ENCODE data around the gene RAP1GAP.

- TF ChIP-seq CTCF (IDR thresholded peaks at IDR 0.05; ENCODE audit: poor library complexity, severe bottlenecking) (no peak), POLR2AphosphoS5 (IDR thresholded peaks at IDR 0.05) (no peak), SMC3 (conservative IDR thresholded peaks at IDR 0.05; ENCODE audit: poor library complexity) (no peak), MXI1 (conservative IDR thresholded peaks at IDR 0.05; ENCODE audit: poor library complexity, severe bottlenecking) (no peak)
- TF ChIP-seq, protein P1, sequence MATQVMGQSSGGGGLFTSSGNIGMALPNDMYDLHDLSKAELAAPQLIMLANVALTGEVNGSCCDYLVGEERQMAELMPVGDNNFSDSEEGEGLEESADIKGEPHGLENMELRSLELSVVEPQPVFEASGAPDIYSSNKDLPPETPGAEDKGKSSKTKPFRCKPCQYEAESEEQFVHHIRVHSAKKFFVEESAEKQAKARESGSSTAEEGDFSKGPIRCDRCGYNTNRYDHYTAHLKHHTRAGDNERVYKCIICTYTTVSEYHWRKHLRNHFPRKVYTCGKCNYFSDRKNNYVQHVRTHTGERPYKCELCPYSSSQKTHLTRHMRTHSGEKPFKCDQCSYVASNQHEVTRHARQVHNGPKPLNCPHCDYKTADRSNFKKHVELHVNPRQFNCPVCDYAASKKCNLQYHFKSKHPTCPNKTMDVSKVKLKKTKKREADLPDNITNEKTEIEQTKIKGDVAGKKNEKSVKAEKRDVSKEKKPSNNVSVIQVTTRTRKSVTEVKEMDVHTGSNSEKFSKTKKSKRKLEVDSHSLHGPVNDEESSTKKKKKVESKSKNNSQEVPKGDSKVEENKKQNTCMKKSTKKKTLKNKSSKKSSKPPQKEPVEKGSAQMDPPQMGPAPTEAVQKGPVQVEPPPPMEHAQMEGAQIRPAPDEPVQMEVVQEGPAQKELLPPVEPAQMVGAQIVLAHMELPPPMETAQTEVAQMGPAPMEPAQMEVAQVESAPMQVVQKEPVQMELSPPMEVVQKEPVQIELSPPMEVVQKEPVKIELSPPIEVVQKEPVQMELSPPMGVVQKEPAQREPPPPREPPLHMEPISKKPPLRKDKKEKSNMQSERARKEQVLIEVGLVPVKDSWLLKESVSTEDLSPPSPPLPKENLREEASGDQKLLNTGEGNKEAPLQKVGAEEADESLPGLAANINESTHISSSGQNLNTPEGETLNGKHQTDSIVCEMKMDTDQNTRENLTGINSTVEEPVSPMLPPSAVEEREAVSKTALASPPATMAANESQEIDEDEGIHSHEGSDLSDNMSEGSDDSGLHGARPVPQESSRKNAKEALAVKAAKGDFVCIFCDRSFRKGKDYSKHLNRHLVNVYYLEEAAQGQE (IDR thresholded peaks at IDR 0.05; ENCODE audit: borderline replicate concordance): no peak
Measured at GRCh38 chr1:21705303-21705980, 36.3 kb upstream of the RAP1GAP start.

Measured in neural cell (in vitro differentiated cells).